ENCODE measurements around the gene ASMT. TPM values are rescaled to one million over a fixed set of nuclear protein-coding genes. Genes with fewer than 3 reads are reported as not detected.
"Not testable (repeated sequence)": the region's sequence is repeated elsewhere in the genome, so short reads cannot be mapped to it uniquely, and the experiment has no call there.

The ASMT gene
- total RNA-seq, 2 experiments from 2014 or later = 1.2 to 5.0 TPM

GRCh38 chrX:1682501-1682900 is 67.6 kb downstream of the ASMT start:
- Mint-ChIP-seq H3K27ac (peak overlapping the region; percentile 88), H3K36me3 (peaks cover 56% of the 10 kb centered on the region), H3K4me3 (peak overlapping the region; percentile 71), H3K4me1 (peaks cover 29% of the 10 kb centered on the region)
- DNase-seq; CTCF ChIA-PET; H3K9me3 Mint-ChIP-seq (ENCODE audit: low read depth); H3K27me3 Mint-ChIP-seq; ATAC-seq: not testable (repeated sequence)

GRCh38 chrX:1684883-1685282 is 70.0 kb downstream of the ASMT start:
- DNase-seq; ATAC-seq; CTCF ChIA-PET; H3K9me3 Mint-ChIP-seq (ENCODE audit: low read depth); H3K4me3 Mint-ChIP-seq; H3K27me3 Mint-ChIP-seq; H3K27ac Mint-ChIP-seq: not testable (repeated sequence)
- Mint-ChIP-seq H3K4me1 (peaks cover 19% of the 10 kb centered on the region), H3K36me3 (peaks cover 53% of the 10 kb centered on the region)

GRCh38 chrX:1685444-1685880 is 70.6 kb downstream of the ASMT start:
- CTCF ChIA-PET; H3K4me3 Mint-ChIP-seq; H3K27ac Mint-ChIP-seq; H3K27me3 Mint-ChIP-seq; ATAC-seq; DNase-seq; H3K9me3 Mint-ChIP-seq (ENCODE audit: low read depth): not testable (repeated sequence)
- peaks cover 53% of the 10 kb centered on the region for H3K36me3 Mint-ChIP-seq
- H3K4me1 Mint-ChIP-seq = peaks cover 17% of the 10 kb centered on the region

- Mint-ChIP-seq H3K36me3 (peaks cover 50% of the 10 kb centered on the region), H3K27ac (no peak overlapping the region)
- CTCF ChIA-PET = no interaction called here
These were observed 71.8 kb downstream of the ASMT start for GRCh38 chrX:1686642-1687041.

More at GRCh38 chrX:1686642-1687041, 71.8 kb downstream of the ASMT start:
- H3K9me3 Mint-ChIP-seq (ENCODE audit: low read depth) = peaks cover 3% of the 10 kb centered on the region
- DNase-seq = no peak
- ATAC-seq = no peak
- no peaks in the 10 kb centered on the region for H3K27me3 Mint-ChIP-seq
- H3K4me3 Mint-ChIP-seq = no peak overlapping the region
- H3K4me1 Mint-ChIP-seq = peaks cover 13% of the 10 kb centered on the region

Other genes with a start within 250 kb of the ASMT start
- gene SLC25A6, start 222.9 kb upstream of the ASMT start, total RNA-seq = 100 to 1,000 TPM; 204 to 235 TPM
- 10 to 100 TPM; 39.9 to 44.7 TPM for gene ASMTL, start 162.2 kb upstream of the ASMT start, total RNA-seq
- gene P2RY8, start 77.9 kb upstream of the ASMT start, total RNA-seq = 100 to 1,000 TPM in 1 of 2 experiments, 10 to 100 TPM in 1; 82.4 to 109 TPM
- 10 to 100 TPM; 83.9 to 88.8 TPM for gene AKAP17A, start 23.5 kb upstream of the ASMT start, total RNA-seq